ENCODE results near the gene DHX34. TPM values are rescaled to one million over a fixed set of nuclear protein-coding genes. Genes with fewer than 3 reads are reported as not detected.

DHX34 gene
- total and polyA plus RNA-seq, 8 donors = 6.9 to 28.6 (median 10.5) TPM

DNA sequence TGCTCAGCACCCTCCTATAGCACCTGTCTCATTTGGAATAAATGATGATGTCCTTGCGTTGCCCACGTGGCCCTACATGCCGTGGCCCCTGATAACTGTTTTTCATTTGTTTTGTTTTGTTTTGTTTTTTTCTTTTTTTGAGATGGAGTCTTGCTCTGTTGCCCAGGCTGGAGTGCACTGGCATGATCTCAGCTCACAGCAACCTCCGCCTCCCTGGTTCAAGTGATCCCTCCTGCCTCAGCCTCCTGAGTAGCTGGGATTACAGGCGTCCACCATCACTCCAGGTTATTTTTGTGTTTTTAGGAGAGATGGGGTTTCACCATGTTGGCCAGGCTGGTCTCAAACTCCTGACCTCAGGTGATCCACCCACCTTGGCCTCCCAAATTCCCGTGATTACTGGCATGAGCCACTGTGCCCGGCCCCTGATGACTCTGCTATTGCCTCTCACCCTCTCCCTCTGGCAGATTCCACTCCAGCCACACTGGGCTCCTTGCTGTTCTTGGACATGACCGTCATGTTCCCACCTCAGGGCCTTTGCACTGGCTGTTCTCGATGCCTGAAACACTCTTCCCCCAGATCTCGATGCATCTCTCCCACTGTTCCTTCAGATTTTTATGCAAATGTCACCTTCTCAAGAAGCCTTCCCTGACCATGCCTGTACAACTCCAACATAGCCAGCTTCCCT is 9.8 kb upstream of the DHX34 start:
- H3K27me3 ChIP-seq = peaks cover 0 to 17% (median 0%) of the 10 kb centered on the region in 3 donors
- no peaks in the 10 kb centered on the region for H3K4me1 ChIP-seq
- WGBS, 5 donors = 74 to 79% (median 77%) methylated on average over 10 of the region's 10 CpGs
- DNase-seq = no peak
- peaks cover 0 to 10% (median 0%) of the 10 kb centered on the region in 4 donors for H3K36me3 ChIP-seq
- no peak overlapping the region for H3K27ac ChIP-seq
- no peak overlapping the region for H3K4me3 ChIP-seq
- intact Hi-C loops (cut with DNase I; ENCODE audit: low total_unique reads) = no loop called here
- no peaks in the 10 kb centered on the region for H3K9me3 ChIP-seq
- TF ChIP-seq POLR2AphosphoS5 (IDR thresholded peaks at IDR 0.05) = no peak
- no peak for TF ChIP-seq EP300 (IDR thresholded peaks at IDR 0.05)

DNA sequence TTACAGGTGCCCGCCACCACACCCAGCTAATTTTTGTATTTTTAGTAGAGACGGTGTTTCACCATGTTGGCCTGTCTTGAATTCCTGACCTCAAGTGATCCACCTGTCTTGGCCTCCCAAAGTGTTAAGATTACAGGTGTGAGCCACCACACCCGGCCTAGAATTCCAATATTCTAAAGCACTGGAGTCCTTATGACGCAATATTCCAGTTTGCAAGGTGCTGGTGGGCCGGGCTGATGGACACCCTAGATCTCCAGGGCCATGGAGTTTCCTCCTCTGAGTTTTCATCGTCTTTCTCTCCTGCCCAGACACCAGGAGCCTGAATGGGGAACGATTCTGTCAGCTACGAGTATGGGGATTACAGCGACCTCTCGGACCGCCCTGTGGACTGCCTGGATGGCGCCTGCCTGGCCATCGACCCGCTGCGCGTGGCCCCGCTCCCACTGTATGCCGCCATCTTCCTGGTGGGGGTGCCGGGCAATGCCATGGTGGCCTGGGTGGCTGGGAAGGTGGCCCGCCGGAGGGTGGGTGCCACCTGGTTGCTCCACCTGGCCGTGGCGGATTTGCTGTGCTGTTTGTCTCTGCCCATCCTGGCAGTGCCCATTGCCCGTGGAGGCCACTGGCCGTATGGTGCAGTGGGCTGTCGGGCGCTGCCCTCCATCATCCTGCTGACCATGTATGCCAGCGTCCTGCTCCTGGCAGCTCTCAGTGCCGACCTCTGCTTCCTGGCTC is 8.5 kb upstream of the DHX34 start:
- H3K36me3 ChIP-seq = peaks cover 0 to 10% (median 0%) of the 10 kb centered on the region in 4 donors
- H3K9me3 ChIP-seq = no peaks in the 10 kb centered on the region
- DNase-seq = no peak
- intact Hi-C loops (cut with DNase I; ENCODE audit: low total_unique reads) = no loop called here
- no peak for TF ChIP-seq POLR2A (IDR thresholded peaks at IDR 0.05)
- TF ChIP-seq, protein P1, sequence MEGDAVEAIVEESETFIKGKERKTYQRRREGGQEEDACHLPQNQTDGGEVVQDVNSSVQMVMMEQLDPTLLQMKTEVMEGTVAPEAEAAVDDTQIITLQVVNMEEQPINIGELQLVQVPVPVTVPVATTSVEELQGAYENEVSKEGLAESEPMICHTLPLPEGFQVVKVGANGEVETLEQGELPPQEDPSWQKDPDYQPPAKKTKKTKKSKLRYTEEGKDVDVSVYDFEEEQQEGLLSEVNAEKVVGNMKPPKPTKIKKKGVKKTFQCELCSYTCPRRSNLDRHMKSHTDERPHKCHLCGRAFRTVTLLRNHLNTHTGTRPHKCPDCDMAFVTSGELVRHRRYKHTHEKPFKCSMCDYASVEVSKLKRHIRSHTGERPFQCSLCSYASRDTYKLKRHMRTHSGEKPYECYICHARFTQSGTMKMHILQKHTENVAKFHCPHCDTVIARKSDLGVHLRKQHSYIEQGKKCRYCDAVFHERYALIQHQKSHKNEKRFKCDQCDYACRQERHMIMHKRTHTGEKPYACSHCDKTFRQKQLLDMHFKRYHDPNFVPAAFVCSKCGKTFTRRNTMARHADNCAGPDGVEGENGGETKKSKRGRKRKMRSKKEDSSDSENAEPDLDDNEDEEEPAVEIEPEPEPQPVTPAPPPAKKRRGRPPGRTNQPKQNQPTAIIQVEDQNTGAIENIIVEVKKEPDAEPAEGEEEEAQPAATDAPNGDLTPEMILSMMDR (IDR thresholded peaks at IDR 0.05) = no peak
- no peak for TF ChIP-seq POLR2AphosphoS5 (IDR thresholded peaks at IDR 0.05)
- TF ChIP-seq EP300 (IDR thresholded peaks at IDR 0.05) = no peak
- H3K27ac ChIP-seq = no peak overlapping the region
- H3K27me3 ChIP-seq = peaks cover 0 to 17% (median 0%) of the 10 kb centered on the region in 3 donors
- 82 to 94% (median 94%) methylated on average over 7 to 29 of the region's 29 CpGs for WGBS, 5 donors
- H3K4me1 ChIP-seq = no peaks in the 10 kb centered on the region
- no peak overlapping the region for H3K4me3 ChIP-seq

DNA sequence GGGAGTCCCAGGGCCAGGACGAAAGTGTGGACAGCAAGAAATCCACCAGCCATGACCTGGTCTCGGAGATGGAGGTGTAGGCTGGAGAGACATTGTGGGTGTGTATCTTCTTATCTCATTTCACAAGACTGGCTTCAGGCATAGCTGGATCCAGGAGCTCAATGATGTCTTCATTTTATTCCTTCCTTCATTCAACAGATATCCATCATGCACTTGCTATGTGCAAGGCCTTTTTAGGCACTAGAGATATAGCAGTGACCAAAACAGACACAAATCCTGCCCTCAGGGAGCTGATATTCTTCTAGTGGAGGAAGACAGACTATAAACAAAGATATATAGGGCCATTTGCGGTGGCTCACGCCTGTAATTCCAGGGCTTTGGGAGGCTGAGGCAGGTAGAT is 7.4 kb upstream of the DHX34 start:
- H3K4me1 ChIP-seq = no peaks in the 10 kb centered on the region
- peaks cover 0 to 13% (median 0%) of the 10 kb centered on the region in 3 donors for H3K27me3 ChIP-seq
- peaks cover 0 to 10% (median 0%) of the 10 kb centered on the region in 4 donors for H3K36me3 ChIP-seq
- no peak overlapping the region for H3K27ac ChIP-seq
- DNase-seq = no peak
- H3K4me3 ChIP-seq = no peak overlapping the region
- H3K9me3 ChIP-seq = no peaks in the 10 kb centered on the region
- WGBS, 5 donors = 81 to 90% (median 89%) methylated on average over 4 of the region's 4 CpGs
- intact Hi-C loops (cut with DNase I; ENCODE audit: low total_unique reads) = no loop called here
- TF ChIP-seq EP300 (IDR thresholded peaks at IDR 0.05) (no peak), POLR2AphosphoS5 (IDR thresholded peaks at IDR 0.05) (no peak), POLR2A (IDR thresholded peaks at IDR 0.05) (no peak)
- TF ChIP-seq, protein P1 (IDR thresholded peaks at IDR 0.05) = no peak

DNA sequence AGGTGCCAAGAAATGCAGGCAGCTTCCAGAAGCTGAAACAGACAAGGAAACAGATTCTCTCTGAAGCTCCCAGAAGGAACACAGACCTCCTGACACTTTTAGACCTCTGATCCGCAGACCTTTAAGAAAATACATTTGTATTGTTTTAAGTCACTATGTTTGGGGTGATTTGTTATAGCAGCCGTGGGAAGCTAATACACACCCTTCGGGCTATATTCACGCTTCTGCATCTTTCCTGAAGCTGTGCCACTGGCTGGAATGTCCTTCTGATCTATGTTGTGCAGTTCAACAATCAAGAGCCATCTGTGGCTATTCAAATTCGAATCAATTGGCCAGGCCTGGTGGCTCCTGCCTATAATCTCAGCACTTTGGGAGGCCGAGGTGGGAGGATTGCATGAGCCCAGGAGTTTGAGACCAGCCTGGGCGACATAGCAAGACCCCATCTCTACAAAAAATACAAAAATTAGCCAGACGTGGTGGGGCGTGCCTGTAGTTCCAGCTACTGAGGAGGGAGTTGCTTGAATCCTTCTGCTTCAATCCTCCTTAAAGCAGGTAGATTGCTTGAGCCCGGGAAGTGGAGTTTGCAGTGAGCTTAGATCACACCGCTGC is 5.8 kb upstream of the DHX34 start:
- intact Hi-C loops (cut with DNase I; ENCODE audit: low total_unique reads) = no loop called here

More for the DNA sequence above, 5.8 kb upstream of the DHX34 start:
- Histone ChIP-seq H3K9me3 (no peaks in the 10 kb centered on the region), H3K4me3 (no peak overlapping the region), H3K27me3 (peaks cover 0 to 7% (median 0%) of the 10 kb centered on the region in 3 donors), H3K4me1 (peaks cover 0 to 1% (median under 1%) of the 10 kb centered on the region in 4 donors), H3K36me3 (peaks cover 0 to 10% (median 0%) of the 10 kb centered on the region in 4 donors), H3K27ac (no peak overlapping the region)
- TF ChIP-seq EP300 (IDR thresholded peaks at IDR 0.05) (no peak), POLR2AphosphoS5 (IDR thresholded peaks at IDR 0.05) (no peak), POLR2A (IDR thresholded peaks at IDR 0.05) (no peak)
- TF ChIP-seq, protein P1 (IDR thresholded peaks at IDR 0.05) = no peak
- no peak for DNase-seq
- 81 to 86% (median 86%) methylated on average over 10 to 11 of the region's 11 CpGs for WGBS, 5 donors
